Left lobe of liver (tissue), 2 donors: Measurements from ENCODE around the gene ABCA7. TPM values are rescaled to one million over a fixed set of nuclear protein-coding genes. Genes with fewer than 3 reads are reported as not detected.
"Not testable (repeated sequence)": the region's sequence is repeated elsewhere in the genome, so short reads cannot be mapped to it uniquely, and the experiment has no call there.

Experiments
- ATAC-seq: fragments of 200-7000 bp; cut with Tn5 transposase; one replicate; pipeline ENCODE4 v1.9.1; 2020; ENCODE audit warnings: mild to moderate bottlenecking, moderate library complexity
- DNase-seq: peaks from one replicate; pipeline ENCODE4 v3.0.0-alpha.2; 2020; ENCODE audit warnings: low spot score
- total RNA-seq: library from RNA; stranded (reverse); gene quantifications from one replicate; pipeline ENCODE4 v1.2.1, GENCODE V29; 2021
- donor health status: DM: no; HTN: no; CAD: no; lungs with moderate emphysema.
- donor health status: DM: no; HTN: yes; CAD: no.

Gene ABCA7
- total RNA-seq, 1 donor from 2014 or later = 10.4 TPM

GRCh38 chr19:1113030-1113985 lies 73.4 kb downstream of the ABCA7 start:
- ATAC-seq (peak; percentile 92), DNase-seq (peak; percentile 97)

GRCh38 chr19:1113986-1114483 lies 74.1 kb downstream of the ABCA7 start:
- no peak for DNase-seq
- ATAC-seq = peak; percentile 45

GRCh38 chr19:1114728-1115127 lies 74.8 kb downstream of the ABCA7 start:
- DNase-seq, ATAC-seq: not testable (repeated sequence)

Other genes starting within 250 kb of the ABCA7 start
- 115 TPM for gene PTBP1, start 242.7 kb upstream of the ABCA7 start, total RNA-seq
- not detected for gene PLPPR3, start 218.2 kb upstream of the ABCA7 start, total RNA-seq
- 0.60 TPM for gene AZU1, start 212.3 kb upstream of the ABCA7 start, total RNA-seq
- gene PRTN3, start 199.1 kb upstream of the ABCA7 start, total RNA-seq = 0.23 TPM
- 0.58 TPM for gene ELANE, start 187.8 kb upstream of the ABCA7 start, total RNA-seq
- 6.1 TPM for gene CFD, start 180.4 kb upstream of the ABCA7 start, total RNA-seq
- gene MED16, start 146.9 kb upstream of the ABCA7 start, total RNA-seq = 36.3 TPM
- not detected for gene RNU6-9, start 146.6 kb upstream of the ABCA7 start, total RNA-seq
- 20.9 TPM for gene R3HDM4, start 126.9 kb upstream of the ABCA7 start, total RNA-seq
- gene KISS1R, start 122.8 kb upstream of the ABCA7 start, total RNA-seq = not detected
- 3.6 TPM for gene ARID3A, start 114.1 kb upstream of the ABCA7 start, total RNA-seq
- gene WDR18, start 55.8 kb upstream of the ABCA7 start, total RNA-seq = 34.7 TPM
- gene GRIN3B, start 39.7 kb upstream of the ABCA7 start, total RNA-seq = not detected
- gene TMEM259, start 19.0 kb upstream of the ABCA7 start, total RNA-seq = 117 TPM
- not detected for gene RNU6-2, start 18.6 kb upstream of the ABCA7 start, total RNA-seq
- gene CNN2, start 13.5 kb upstream of the ABCA7 start, total RNA-seq = 23.2 TPM
- 5.1 TPM for gene ARHGAP45, start 27.1 kb downstream of the ABCA7 start, total RNA-seq
- 143 TPM for gene POLR2E, start 55.3 kb downstream of the ABCA7 start, total RNA-seq
- gene GPX4, start 63.9 kb downstream of the ABCA7 start, total RNA-seq = 247 TPM
- 22.6 TPM for gene SBNO2, start 134.2 kb downstream of the ABCA7 start, total RNA-seq
- 33.1 TPM for gene STK11, start 165.7 kb downstream of the ABCA7 start, total RNA-seq
- gene CBARP, start 197.9 kb downstream of the ABCA7 start, total RNA-seq = 0.38 TPM
- gene ATP5F1D, start 201.6 kb downstream of the ABCA7 start, total RNA-seq = 282 TPM
- gene MIDN, start 208.5 kb downstream of the ABCA7 start, total RNA-seq = 51.7 TPM
- 125 TPM for gene CIRBP, start 229.2 kb downstream of the ABCA7 start, total RNA-seq
- gene FAM174C, start 235.4 kb downstream of the ABCA7 start, total RNA-seq = 48.0 TPM
- gene EFNA2, start 245.8 kb downstream of the ABCA7 start, total RNA-seq = 8.6 TPM